Measurements from ENCODE around the gene GORASP2. TPM values are rescaled to one million over a fixed set of nuclear protein-coding genes. Genes with fewer than 3 reads are reported as not detected.

Gene GORASP2
- total RNA-seq, 4 donors from 2014 or later: 53.9 to 67.0 (median 56.3) TPM

DNA sequence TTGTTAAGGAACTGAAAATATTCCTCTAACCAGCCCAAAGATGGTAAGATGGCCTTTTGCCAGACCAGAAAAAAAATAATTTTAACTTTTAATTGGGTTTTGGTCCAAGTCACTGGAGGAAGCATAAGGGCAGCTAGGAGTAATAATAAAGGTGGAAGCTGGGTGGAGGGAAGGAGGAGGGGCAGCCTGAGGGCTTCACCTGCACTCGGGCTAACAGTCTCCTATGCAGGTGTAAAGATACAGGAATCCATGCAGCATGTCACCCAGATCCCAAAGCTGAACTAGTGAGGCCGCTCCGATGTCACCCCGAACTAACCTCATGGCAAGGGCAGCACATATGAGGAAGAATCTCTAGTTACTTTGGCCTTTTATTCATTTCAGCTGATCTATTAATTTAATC, 37.2 kb upstream of the GORASP2 start:
- Histone ChIP-seq H3K36me3 (no peaks in the 10 kb centered on the region), H3K27ac (no peak overlapping the region), H3K9me3 (no peaks in the 10 kb centered on the region), H3K27me3 (no peaks in the 10 kb centered on the region), H3K4me3 (no peak overlapping the region), H3K4me1 (peaks cover 0 to 4% of the 10 kb centered on the region in 2 donors)
- ATAC-seq (no peak), DNase-seq (no peak)
- TF ChIP-seq, protein P1, sequence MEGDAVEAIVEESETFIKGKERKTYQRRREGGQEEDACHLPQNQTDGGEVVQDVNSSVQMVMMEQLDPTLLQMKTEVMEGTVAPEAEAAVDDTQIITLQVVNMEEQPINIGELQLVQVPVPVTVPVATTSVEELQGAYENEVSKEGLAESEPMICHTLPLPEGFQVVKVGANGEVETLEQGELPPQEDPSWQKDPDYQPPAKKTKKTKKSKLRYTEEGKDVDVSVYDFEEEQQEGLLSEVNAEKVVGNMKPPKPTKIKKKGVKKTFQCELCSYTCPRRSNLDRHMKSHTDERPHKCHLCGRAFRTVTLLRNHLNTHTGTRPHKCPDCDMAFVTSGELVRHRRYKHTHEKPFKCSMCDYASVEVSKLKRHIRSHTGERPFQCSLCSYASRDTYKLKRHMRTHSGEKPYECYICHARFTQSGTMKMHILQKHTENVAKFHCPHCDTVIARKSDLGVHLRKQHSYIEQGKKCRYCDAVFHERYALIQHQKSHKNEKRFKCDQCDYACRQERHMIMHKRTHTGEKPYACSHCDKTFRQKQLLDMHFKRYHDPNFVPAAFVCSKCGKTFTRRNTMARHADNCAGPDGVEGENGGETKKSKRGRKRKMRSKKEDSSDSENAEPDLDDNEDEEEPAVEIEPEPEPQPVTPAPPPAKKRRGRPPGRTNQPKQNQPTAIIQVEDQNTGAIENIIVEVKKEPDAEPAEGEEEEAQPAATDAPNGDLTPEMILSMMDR (IDR thresholded peaks at IDR 0.05 in 4 of 5, conservative IDR thresholded peaks at IDR 0.05 in 1 of 5): no peak
- TF ChIP-seq POLR2A (IDR thresholded peaks at IDR 0.05): no peak
- in situ Hi-C loops (cut with MboI; ENCODE audit: low sequenced_read_pairs in 4 of 4): no loop called here
- intact Hi-C loops (cut with DNase I; ENCODE audit: low total_unique reads): no loop called here

DNA sequence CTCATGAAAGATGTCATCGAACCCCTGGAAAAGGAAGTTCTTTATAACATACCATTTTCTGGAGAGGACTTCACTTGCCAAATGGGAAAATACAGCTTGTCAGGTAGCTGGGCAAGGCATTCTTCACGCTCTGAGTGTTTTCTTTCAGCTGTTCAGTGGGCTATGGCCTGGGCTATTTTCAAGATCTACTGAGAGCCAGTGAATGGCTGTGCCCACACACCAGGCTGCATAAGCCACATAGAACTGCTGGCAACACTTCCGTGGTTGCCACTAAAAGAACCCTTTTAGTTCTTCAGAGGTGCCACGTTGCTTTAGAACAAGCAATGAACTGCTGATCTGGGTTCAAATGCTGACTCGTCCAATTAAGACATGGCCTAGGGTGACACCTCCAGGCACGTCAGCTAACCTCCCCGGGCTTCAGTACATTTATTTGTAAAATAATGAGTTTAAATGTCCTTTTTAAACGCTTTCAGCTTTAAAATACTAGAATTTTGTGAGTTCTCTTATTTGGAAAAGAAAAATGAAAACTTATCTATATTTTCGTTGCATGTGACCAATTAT, 36.6 kb upstream of the GORASP2 start:
- H3K4me3 ChIP-seq: no peak overlapping the region
- H3K27ac ChIP-seq: no peak overlapping the region
- DNase-seq (no peak), ATAC-seq (no peak)
- TF ChIP-seq, protein P1 (IDR thresholded peaks at IDR 0.05 in 4 of 5, conservative IDR thresholded peaks at IDR 0.05 in 1 of 5): no peak
- no peak for TF ChIP-seq POLR2A (IDR thresholded peaks at IDR 0.05)
- in situ Hi-C loops (cut with MboI; ENCODE audit: low sequenced_read_pairs in 4 of 4): no loop called here
- H3K36me3 ChIP-seq: no peaks in the 10 kb centered on the region
- intact Hi-C loops (cut with DNase I; ENCODE audit: low total_unique reads): no loop called here
- H3K9me3 ChIP-seq: no peaks in the 10 kb centered on the region
- H3K27me3 ChIP-seq: no peaks in the 10 kb centered on the region
- peaks cover 0 to 4% of the 10 kb centered on the region in 2 donors for H3K4me1 ChIP-seq

DNA sequence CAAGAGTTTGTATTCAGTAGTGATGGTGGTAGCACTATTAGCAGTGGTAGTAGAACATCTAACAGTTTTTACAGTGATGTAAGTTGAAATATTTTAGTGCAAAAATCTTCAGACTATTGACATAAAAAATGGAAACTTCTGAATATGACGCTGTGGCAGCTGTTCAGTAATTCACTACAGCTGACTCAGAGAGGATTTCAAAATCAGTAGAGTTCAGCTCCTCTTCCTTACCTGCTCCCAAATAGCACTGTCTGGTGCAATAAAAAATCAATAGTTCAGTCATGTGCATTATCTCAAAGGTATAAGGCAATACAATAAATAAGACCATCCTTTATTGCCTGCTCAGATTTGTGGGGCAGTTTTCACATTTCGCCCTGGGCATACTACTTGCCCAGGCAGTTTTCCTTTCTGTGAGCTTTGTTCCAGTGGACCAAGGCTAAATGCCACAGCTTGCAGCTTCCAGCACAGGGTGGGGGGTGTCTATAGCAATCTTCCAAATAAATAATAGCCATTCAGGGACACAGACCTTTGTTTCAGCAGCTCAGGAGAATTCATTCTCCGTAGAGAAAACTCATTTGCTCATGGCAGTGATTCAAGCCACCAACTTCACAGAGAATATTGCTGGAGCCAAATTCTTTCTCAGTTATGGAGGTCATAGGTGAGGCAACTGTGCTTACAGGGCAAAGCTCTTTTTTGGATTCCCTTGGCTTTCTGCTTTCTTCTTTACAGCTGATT, 33.9 kb upstream of the GORASP2 start:
- H3K36me3 ChIP-seq: no peaks in the 10 kb centered on the region
- H3K27me3 ChIP-seq: no peaks in the 10 kb centered on the region
- ATAC-seq: no peak
- no peak for DNase-seq
- H3K27ac ChIP-seq: no peak overlapping the region
- peaks cover 0 to 4% of the 10 kb centered on the region in 2 donors for H3K4me1 ChIP-seq
- TF ChIP-seq, protein P1 (IDR thresholded peaks at IDR 0.05 in 4 of 5, conservative IDR thresholded peaks at IDR 0.05 in 1 of 5): no peak
- TF ChIP-seq POLR2A (IDR thresholded peaks at IDR 0.05): no peak
- intact Hi-C loops (cut with DNase I; ENCODE audit: low total_unique reads): no loop called here
- H3K4me3 ChIP-seq: no peak overlapping the region
- no peaks in the 10 kb centered on the region for H3K9me3 ChIP-seq
- in situ Hi-C loops (cut with MboI; ENCODE audit: low sequenced_read_pairs in 4 of 4): no loop called here

DNA sequence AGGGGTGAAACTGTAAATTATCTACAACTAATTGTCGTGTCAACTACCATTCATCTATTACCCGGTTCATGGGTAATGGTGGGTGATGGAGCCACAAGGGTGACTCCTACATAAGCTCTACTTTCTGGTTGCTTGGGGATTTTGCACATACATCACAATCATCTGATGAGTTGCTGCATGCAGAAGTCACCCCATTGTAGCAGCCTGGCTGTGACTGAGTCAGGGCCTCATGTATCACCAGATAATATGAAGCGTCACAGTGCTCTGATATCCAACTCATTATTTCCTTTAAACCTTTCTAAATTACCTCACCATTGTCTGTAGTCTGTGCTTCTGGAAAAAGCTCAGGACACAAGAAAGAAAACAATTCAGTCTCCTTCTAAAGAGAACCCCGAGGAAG, 32.4 kb upstream of the GORASP2 start:
- Histone ChIP-seq H3K9me3 (no peaks in the 10 kb centered on the region), H3K27me3 (no peaks in the 10 kb centered on the region), H3K4me3 (no peak overlapping the region), H3K36me3 (no peaks in the 10 kb centered on the region), H3K4me1 (peaks cover 0 to 4% of the 10 kb centered on the region in 2 donors), H3K27ac (no peak overlapping the region)
- intact Hi-C loops (cut with DNase I; ENCODE audit: low total_unique reads): no loop called here
- DNase-seq (no peak), ATAC-seq (no peak)
- TF ChIP-seq, protein P1 (IDR thresholded peaks at IDR 0.05 in 4 of 5, conservative IDR thresholded peaks at IDR 0.05 in 1 of 5): no peak
- no peak for TF ChIP-seq POLR2A (IDR thresholded peaks at IDR 0.05)
- in situ Hi-C loops (cut with MboI; ENCODE audit: low sequenced_read_pairs in 4 of 4): no loop called here

Measured in gastrocnemius medialis (tissue), 4 donors.